Vagina (tissue), 2 donors: ENCODE results near the gene CAMK2B.

Source experiments
- CTCF ChIP-seq, 3 experiments: fragments of 450-650 bp in 2 of 3; fragments of 200-600 bp in 1 of 3; sonication (generic) in 1 of 3; IDR thresholded peaks; one replicate each; pipeline ENCODE4 v1.5.1; 2017 to 2019; ENCODE audit warnings: antibody characterized with exemption in 3 of 3, mild to moderate bottlenecking in 2 of 3, moderate library complexity in 2 of 3
- POLR2AphosphoS5 ChIP-seq, 2 donors: sonication (generic); formaldehyde crosslinking; IDR thresholded peaks; one replicate each; pipeline ENCODE4 v1.9.0; 2017; ENCODE audit warnings: antibody characterized with exemption in 2 of 2, mild to moderate bottlenecking in 2 of 2, low read depth in 1 of 2; ENCODE audit not compliant: insufficient read depth in 1 of 2

GRCh38 chr7:44258865-44259546 lies 66.4 kb downstream of the CAMK2B start:
- no peak for TF ChIP-seq CTCF (IDR thresholded peaks at IDR 0.05)
- no peak for TF ChIP-seq POLR2AphosphoS5 (IDR thresholded peaks at IDR 0.05; ENCODE audit: insufficient read depth in 1 of 2, low read depth in 1 of 2)
